Activated gamma-delta T cell (primary cell): ENCODE measurements around the gene CLDN4.
"Not testable (repeated sequence)": the region's sequence is repeated elsewhere in the genome, so short reads cannot be mapped to it uniquely, and the experiment has no call there.

Source experiments
- DNase-seq: peaks from one replicate; lab custom pipeline; 2025; lab: John Stamatoyannopoulos, UW
- total RNA-seq, 2 donors: gene quantifications; one replicate each; lab custom pipeline; 2026; lab: John Stamatoyannopoulos, UW

Gene CLDN4, protein sequence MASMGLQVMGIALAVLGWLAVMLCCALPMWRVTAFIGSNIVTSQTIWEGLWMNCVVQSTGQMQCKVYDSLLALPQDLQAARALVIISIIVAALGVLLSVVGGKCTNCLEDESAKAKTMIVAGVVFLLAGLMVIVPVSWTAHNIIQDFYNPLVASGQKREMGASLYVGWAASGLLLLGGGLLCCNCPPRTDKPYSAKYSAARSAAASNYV
- total RNA-seq, result 0 to 0.05 reads per million in 2 donors

DNA sequence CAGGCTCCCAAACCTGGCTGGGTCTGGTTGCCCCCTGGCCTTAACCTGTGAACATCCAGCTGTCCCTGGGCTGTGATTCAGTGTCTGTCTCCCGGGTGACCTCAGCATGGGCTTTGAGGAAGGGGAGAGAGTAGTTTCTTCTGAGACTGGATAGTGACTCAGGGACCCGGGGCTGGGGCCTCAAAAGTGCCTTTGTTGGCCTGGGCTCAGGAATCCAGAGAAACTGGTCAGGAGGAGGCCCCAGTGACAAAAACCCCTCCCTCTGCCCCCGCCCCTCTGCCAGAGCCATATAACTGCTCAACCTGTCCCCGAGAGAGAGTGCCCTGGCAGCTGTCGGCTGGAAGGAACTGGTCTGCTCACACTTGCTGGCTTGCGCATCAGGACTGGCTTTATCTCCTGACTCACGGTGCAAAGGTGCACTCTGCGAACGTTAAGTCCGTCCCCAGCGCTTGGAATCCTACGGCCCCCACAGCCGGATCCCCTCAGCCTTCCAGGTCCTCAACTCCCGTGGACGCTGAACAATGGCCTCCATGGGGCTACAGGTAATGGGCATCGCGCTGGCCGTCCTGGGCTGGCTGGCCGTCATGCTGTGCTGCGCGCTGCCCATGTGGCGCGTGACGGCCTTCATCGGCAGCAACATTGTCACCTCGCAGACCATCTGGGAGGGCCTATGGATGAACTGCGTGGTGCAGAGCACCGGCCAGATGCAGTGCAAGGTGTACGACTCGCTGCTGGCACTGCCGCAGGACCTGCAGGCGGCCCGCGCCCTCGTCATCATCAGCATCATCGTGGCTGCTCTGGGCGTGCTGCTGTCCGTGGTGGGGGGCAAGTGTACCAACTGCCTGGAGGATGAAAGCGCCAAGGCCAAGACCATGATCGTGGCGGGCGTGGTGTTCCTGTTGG, at the start of gene CLDN4:
Gene CLDN4 (plus strand): TSS at position 316 of the 903 bp plus-strand sequence. CDS start 206 bp downstream, at position 522.
- DNase-seq, result no peak

GRCh38 chr7:73786588-73786987, 44.2 kb upstream of the CLDN4 start:
- DNase-seq, result no peak

- DNase-seq, result not testable (repeated sequence)
Observed at GRCh38 chr7:73787786-73788048, 43.1 kb upstream of the CLDN4 start.

DNA sequence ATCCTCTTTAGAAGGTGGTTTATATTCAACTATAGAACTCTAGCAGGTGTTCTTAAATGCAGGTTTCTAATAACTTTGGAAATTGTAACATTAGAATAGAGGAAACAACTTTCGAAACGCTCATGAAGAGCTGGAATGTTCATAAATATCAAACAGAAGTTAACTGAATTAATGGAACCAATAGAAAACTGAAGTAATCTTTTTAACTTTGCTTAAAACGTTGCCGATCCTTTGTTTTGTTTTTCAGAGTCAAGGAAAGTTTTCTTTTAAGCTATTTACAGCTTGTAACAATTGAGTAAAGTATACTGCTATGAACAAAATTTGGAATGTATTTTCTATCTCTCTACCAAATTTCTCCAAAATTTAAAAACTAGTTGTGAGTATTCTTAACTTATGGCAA, 41.7 kb upstream of the CLDN4 start:
- no peak for DNase-seq

- not testable (repeated sequence) for DNase-seq
Observed at GRCh38 chr7:73791170-73791690, 39.6 kb upstream of the CLDN4 start.

DNA sequence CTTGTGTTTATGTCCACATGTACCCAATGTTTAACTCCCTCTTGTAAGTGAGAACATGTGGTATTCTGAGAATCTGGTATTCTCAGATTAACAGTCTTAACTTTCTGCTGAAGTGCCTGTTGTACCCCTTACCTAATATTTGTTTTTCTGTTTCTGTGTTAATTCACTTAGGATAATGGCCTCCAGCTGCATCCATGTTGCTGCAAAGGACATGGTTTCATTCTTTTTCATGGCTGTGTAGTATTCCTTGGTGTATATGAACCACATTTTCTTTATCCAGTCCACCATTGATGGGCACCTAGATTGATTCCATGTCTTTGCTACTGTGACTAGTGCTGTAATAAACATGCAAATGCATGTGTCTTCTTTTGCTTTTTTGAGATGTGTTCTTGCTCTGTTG, 35.6 kb upstream of the CLDN4 start:
- DNase-seq, result not testable (repeated sequence)

DNA sequence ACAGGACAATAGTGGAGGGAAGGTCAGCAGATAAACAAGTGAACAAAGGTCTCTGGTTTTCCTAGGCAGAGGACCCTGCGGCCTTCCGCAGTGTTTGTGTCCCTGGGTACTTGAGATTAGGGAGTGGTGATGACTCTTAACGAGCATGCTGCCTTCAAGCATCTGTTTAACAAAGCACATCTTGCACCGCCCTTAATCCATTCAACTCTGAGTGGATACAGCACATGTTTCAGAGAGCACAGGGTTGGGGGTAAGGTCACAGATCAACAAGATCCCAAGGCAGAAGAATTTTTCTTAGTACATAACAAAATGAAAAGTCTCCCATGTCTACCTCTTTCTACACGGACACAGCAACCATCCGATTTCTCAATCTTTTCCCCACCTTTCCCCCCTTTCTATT, 34.1 kb upstream of the CLDN4 start:
- not testable (repeated sequence) for DNase-seq

DNA sequence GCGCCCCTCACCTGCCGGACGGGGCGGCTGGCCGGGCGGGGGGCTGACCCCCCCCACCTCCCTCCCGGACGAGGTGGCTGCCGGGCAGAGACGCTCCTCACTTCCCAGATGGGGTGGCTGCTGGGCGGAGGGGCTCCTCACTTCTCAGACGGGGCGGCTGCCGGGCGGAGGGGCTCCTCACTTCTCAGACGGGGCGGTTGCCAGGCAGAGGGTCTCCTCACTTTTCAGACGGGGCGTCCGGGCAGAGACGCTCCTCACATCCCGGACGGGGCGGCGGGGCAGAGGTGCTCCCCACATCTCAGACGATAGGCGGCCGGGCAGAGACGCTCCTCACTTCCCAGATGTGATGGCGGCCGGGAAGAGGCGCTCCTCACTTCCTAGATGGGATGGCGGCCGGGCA, 33.6 kb upstream of the CLDN4 start:
- DNase-seq, result not testable (repeated sequence)

DNA sequence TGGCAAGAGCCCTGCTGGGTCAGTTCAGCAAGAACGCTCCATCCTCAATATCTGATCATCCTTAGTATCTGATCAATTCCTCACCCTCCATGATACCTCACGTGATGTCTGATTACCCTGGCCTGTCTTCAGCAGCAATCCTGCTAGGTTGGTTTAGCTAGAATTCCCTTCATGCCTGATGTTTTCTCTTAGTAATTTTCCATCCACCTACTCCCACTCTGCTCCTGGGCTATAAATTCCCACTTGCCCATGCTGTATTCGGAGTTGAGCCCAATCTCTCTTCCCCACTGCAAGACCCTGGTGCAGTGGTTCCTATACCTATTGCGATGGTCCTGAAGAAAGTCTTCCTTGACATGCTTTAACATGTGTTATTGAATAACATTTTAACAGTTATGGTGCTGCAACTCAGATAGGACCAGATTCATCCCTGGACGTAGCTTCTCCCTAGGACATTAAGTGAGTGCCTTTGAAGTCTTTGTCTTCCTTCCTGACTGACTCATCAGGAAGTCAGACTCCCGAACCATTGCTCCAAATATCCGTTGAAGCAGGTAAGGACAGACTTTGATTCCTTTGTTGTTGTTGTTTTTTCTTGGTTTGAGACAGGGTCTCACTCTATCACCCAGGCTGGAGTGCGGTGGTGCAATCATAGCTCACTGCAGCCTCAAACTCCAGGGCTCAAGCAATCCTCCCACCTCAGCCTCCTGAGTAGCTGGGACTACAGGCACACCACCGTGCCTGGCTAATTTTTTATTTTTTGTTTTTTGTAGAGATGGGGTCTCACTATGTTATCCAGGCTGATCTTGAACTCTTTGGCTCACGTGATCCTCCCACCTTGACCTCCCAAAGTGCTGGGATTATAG, 31.3 kb upstream of the CLDN4 start:
- DNase-seq, result no peak

- DNase-seq, result no peak
Observed at GRCh38 chr7:73801577-73801976, 29.2 kb upstream of the CLDN4 start.

DNA sequence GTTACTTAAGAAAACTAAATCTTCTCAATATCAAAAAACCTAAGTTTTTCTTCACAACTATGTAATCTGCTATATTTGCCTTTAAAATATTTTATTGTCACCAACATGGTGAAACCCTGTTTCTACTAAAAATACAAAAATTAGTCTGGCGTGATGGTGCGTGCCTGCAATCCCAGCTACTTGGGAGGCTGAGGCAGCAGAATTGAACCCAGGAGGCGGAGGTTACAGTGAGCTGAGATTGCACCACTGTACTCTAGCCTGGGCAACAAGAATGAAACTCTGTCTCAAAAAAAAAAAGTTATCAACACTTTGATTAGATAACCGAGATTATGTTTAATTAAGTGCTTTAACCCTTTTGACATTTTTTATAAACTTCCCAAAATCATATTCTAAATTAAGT, 28.3 kb upstream of the CLDN4 start:
- no peak for DNase-seq

GRCh38 chr7:73809467-73809951, 21.3 kb upstream of the CLDN4 start:
- no peak for DNase-seq

- no peak for DNase-seq
Observed at GRCh38 chr7:73810998-73811360, 19.8 kb upstream of the CLDN4 start.

DNA sequence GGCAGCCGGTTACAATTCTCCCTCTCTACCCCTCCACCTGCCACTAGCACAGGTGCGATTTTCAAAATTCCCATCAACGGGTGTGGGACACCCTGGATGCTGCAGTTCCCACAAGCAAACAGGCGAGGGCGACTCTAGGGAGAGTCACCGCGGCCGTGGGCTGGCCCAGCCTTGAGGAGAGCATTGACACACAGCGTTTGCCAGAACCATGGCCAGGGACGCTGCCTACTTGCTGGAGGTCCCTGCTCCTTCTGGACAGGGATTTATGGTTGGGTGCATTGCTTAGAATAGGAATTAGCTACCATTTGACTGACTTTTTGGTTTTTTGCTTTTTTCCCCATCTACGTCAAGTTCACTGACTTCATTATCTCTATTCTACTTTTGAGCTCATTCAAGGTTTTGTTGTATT, 19.0 kb upstream of the CLDN4 start:
- no peak for DNase-seq

DNA sequence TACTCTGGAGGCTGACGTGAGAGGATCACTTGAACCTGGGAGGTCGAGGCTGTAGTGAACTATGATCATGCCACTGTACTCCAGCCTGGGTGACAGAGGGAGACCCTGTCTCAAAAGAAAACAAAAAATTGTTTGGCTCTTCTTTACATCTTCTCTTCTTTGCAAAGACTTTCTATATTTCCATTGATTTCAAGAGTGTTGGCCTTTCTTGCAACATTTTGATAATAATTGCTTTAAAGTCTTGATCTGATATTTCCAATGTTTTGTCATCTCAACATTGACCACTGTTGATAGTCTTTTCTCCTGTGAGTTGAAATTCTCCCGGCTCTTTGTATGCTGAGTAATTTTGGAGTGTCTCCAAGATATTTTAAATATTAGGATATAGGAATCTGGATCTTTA, 17.8 kb upstream of the CLDN4 start:
- DNase-seq, result no peak

DNA sequence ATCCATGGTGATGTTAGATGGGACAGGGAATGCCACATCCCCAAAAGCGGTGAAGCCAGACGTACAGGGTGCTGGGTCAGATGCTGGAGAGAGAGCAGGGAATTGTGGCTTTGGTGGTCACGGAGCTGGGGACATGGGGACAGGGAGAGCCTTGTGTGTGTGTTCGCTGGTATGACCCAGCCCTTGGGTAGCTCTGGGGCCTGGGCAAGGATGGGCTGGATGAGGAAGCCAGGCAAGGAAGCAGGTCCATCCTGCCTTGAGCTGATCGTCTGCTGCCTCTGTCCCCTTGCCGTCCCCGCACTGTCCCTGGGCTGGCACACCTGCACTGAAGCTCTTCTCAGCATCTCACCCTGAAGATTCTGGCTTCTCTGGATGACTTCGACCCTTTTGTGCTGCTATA, 15.4 kb upstream of the CLDN4 start:
- DNase-seq, result no peak

- DNase-seq, result no peak
Observed at GRCh38 chr7:73817121-73817520, 13.7 kb upstream of the CLDN4 start.

DNA sequence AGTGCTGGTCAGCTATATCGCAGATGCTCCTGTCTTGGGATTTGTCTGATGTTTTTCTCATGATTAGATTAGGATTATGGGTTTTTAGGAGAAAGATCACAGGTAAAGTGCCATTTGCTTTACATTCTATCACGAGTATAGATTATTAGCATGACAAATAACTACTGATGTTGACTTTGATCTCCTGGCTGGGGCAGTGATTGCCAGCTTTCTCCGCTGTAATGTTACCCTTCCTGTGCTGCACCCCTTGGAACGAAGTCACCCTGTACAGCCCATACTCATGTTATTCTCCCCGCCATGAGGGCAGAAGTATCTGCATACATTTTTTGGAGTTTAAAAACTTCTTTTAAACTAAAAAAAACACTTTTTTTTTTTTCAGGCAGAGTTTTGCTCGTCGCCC, 10.8 kb upstream of the CLDN4 start:
- no peak for DNase-seq

- DNase-seq, result not testable (repeated sequence)
Observed at GRCh38 chr7:73821597-73822285, 9.1 kb upstream of the CLDN4 start.

- DNase-seq, result no peak
Observed at GRCh38 chr7:73822319-73823173, 8.2 kb upstream of the CLDN4 start.

- no peak for DNase-seq
Observed at GRCh38 chr7:73823257-73823656, 7.5 kb upstream of the CLDN4 start.
